GM23338 (cell line): Measurements from ENCODE around the gene MBD5. TPM values are rescaled to one million over a fixed set of nuclear protein-coding genes. Genes with fewer than 3 reads are reported as not detected.

Experiments
- ATAC-seq: fragments of 200-7000 bp; cut with Tn5 transposase; 3 replicates; pipeline ENCODE4 v1.9.1; 2020
- DNase-seq: peaks from one replicate; pipeline ENCODE4 v3.0.0-alpha.2; 2015; ENCODE audit warnings: low spot score
- H2AFZ ChIP-seq: fragments of 200-600 bp; sonication (generic); 2 replicates; pipeline ENCODE4 v1.8.0; 2016; ENCODE audit warnings: antibody characterized with exemption, mild to moderate bottlenecking, moderate library complexity
- H3F3A ChIP-seq: fragments of 200-600 bp; sonication (generic); replicated peaks from 2 replicates; pipeline ENCODE4 v1.8.0; 2017; ENCODE audit warnings: antibody characterized with exemption, mixed run types, low read depth
- H3K27ac ChIP-seq: fragments of 200-600 bp; sonication (generic); 2 replicates; pipeline ENCODE4 v1.6.1; 2016; ENCODE audit warnings: low read depth
- H3K27me3 ChIP-seq: fragments of 200-600 bp; sonication (generic); 2 replicates; pipeline ENCODE4 v1.8.0; 2016; ENCODE audit warnings: mild to moderate bottlenecking, mixed run types, moderate library complexity; ENCODE audit not compliant: insufficient read depth
- H3K36me3 ChIP-seq: fragments of 200-600 bp; sonication (generic); 2 replicates; pipeline ENCODE4 v1.8.0; 2016; ENCODE audit warnings: mild to moderate bottlenecking; ENCODE audit not compliant: insufficient read depth
- H3K4me1 ChIP-seq: fragments of 200-600 bp; sonication (generic); 2 replicates; pipeline ENCODE4 v1.8.0; 2016; ENCODE audit warnings: mild to moderate bottlenecking, moderate library complexity; ENCODE audit not compliant: insufficient read depth
- H3K4me2 ChIP-seq: fragments of 200-600 bp; sonication (generic); 2 replicates; pipeline ENCODE4 v1.7.1; 2017; ENCODE audit warnings: mixed run types
- H3K4me3 ChIP-seq: fragments of 200-600 bp; sonication (generic); 2 replicates; pipeline ENCODE4 v1.6.1; 2016; ENCODE audit warnings: mixed run types
- H3K79me2 ChIP-seq: fragments of 200-600 bp; sonication (generic); replicated peaks from 2 replicates; pipeline ENCODE4 v1.8.0; 2017; ENCODE audit warnings: mild to moderate bottlenecking; ENCODE audit not compliant: insufficient read depth
- H3K9me2 ChIP-seq: fragments of 200-600 bp; sonication (generic); 2 replicates; pipeline ENCODE4 v1.8.0; 2017; ENCODE audit not compliant: insufficient read depth
- H4K20me1 ChIP-seq: fragments of 200-600 bp; sonication (generic); replicated peaks from 2 replicates; pipeline ENCODE4 v1.8.0; 2017; ENCODE audit warnings: mild to moderate bottlenecking; ENCODE audit not compliant: insufficient read depth
- H3K27ac Mint-ChIP-seq: 2 replicates; pipeline ENCODE4 v1.8.0; 2020; ENCODE audit warnings: inconsistent platforms, mild to moderate bottlenecking, moderate library complexity, mixed read lengths
- H3K27me3 Mint-ChIP-seq: 3 replicates; pipeline ENCODE4 v1.8.0; 2022; ENCODE audit warnings: low read depth, mild to moderate bottlenecking, moderate library complexity, mixed read lengths, inconsistent platforms; ENCODE audit not compliant: insufficient read depth, poor library complexity
- H3K36me3 Mint-ChIP-seq: 3 replicates; pipeline ENCODE4 v1.8.0; 2021; ENCODE audit warnings: low read depth, mild to moderate bottlenecking, inconsistent platforms, moderate library complexity, mixed read lengths
- H3K4me1 Mint-ChIP-seq: 3 replicates; pipeline ENCODE4 v1.8.0; 2020; ENCODE audit warnings: mild to moderate bottlenecking, inconsistent platforms, mixed read lengths
- H3K4me3 Mint-ChIP-seq: 3 replicates; pipeline ENCODE4 v1.8.0; 2021; ENCODE audit warnings: moderate library complexity, mild to moderate bottlenecking, inconsistent platforms, mixed read lengths
- H3K9me3 Mint-ChIP-seq: 3 replicates; pipeline ENCODE4 v1.8.0; 2020; ENCODE audit warnings: moderate library complexity, mild to moderate bottlenecking, inconsistent platforms, mixed read lengths
- EZH2 ChIP-seq: fragments of 200-600 bp; sonication (generic); IDR thresholded peaks from one replicate; pipeline ENCODE4 v1.8.0; 2017; ENCODE audit warnings: antibody characterized with exemption, mild to moderate bottlenecking, low read depth; ENCODE audit not compliant: unreplicated experiment
- EZH2phosphoT487 ChIP-seq: fragments of 200-600 bp; sonication (generic); IDR thresholded peaks from one replicate; pipeline ENCODE4 v1.8.1; 2018; ENCODE audit warnings: antibody characterized with exemption; ENCODE audit not compliant: unreplicated experiment
- REST ChIP-seq: IDR thresholded peaks from one replicate; pipeline ENCODE4 v1.6.1; 2018; ENCODE audit warnings: antibody characterized with exemption; ENCODE audit not compliant: unreplicated experiment
- STAT1 ChIP-seq: IDR thresholded peaks from one replicate; pipeline ENCODE4 v1.6.1; 2016; ENCODE audit warnings: antibody characterized with exemption; ENCODE audit not compliant: unreplicated experiment
- ZNF331 ChIP-seq: fragments of 250-450 bp; sonication (Bioruptor Pico); IDR thresholded peaks from 2 replicates; pipeline ENCODE4 v1.5.0; 2020; ENCODE audit warnings: low read depth, mild to moderate bottlenecking, moderate library complexity
- polyA plus RNA-seq: library from polyadenylated mRNA; unstranded; fragments of >200 nt; fragmentation: Nextera tagmentation; extraction: Ambion mirVana; gene quantifications from 2 replicates; pipeline ENCODE4 v1.2.1, GENCODE V29; 2016
- total RNA-seq: library from RNA; depleted of rRNA; stranded (reverse); fragments of >200 nt; shearing (Covaris generic); gene quantifications from 2 replicates; pipeline ENCODE4 v1.2.3, GENCODE V29; 2014

Gene MBD5
- total and polyA plus RNA-seq, 2 experiments from 2014 or later: 16.2 to 23.1 TPM

GRCh38 chr2:148545390-148546256 lies 524.7 kb downstream of the MBD5 start:
- DNase-seq (no peak), ATAC-seq (no peak)
- H3K4me3 Mint-ChIP-seq: no peak overlapping the region
- H3F3A ChIP-seq: no peaks in the 10 kb centered on the region
- peaks cover 6% of the 10 kb centered on the region for H3K27me3 Mint-ChIP-seq
- H3K79me2 ChIP-seq: no peaks in the 10 kb centered on the region
- H3K4me2 ChIP-seq: no peak overlapping the region
- no peaks in the 10 kb centered on the region for H3K4me1 ChIP-seq
- H3K4me1 Mint-ChIP-seq: no peaks in the 10 kb centered on the region
- H3K4me3 ChIP-seq: no peak overlapping the region
- H3K9me2 ChIP-seq: no peaks in the 10 kb centered on the region
- no peaks in the 10 kb centered on the region for H3K36me3 Mint-ChIP-seq
- H3K36me3 ChIP-seq: no peaks in the 10 kb centered on the region
- H3K27ac Mint-ChIP-seq: no peak overlapping the region
- H2AFZ ChIP-seq: no peak overlapping the region
- no peak for TF ChIP-seq STAT1
- no peaks in the 10 kb centered on the region for H4K20me1 ChIP-seq
- H3K27ac ChIP-seq: no peak overlapping the region
- H3K27me3 ChIP-seq: no peaks in the 10 kb centered on the region
- no peaks in the 10 kb centered on the region for H3K9me3 Mint-ChIP-seq

- Histone ChIP-seq H2AFZ (no peak overlapping the region), H3K27me3 (no peaks in the 10 kb centered on the region), H3K79me2 (no peaks in the 10 kb centered on the region), H3K4me2 (no peak overlapping the region), H3K9me2 (no peaks in the 10 kb centered on the region), H3F3A (no peaks in the 10 kb centered on the region), H3K36me3 (no peaks in the 10 kb centered on the region), H3K4me3 (no peak overlapping the region), H3K4me1 (no peaks in the 10 kb centered on the region), H3K27ac (no peak overlapping the region), H4K20me1 (no peaks in the 10 kb centered on the region)
- Mint-ChIP-seq H3K9me3 (no peaks in the 10 kb centered on the region), H3K27me3 (peaks cover 6% of the 10 kb centered on the region), H3K27ac (no peak overlapping the region), H3K36me3 (no peaks in the 10 kb centered on the region), H3K4me1 (no peaks in the 10 kb centered on the region), H3K4me3 (no peak overlapping the region)
- DNase-seq (no peak), ATAC-seq (no peak)
- TF ChIP-seq EZH2: no peak
- no peak for TF ChIP-seq STAT1
- no peak for TF ChIP-seq REST
- no peak for TF ChIP-seq EZH2phosphoT487
- no peak for TF ChIP-seq ZNF331 (CRISPR knock-in tag)
Observed at GRCh38 chr2:148546270-148546669, 525.4 kb downstream of the MBD5 start.
